ENCODE data around the gene MAGEL2.

Gene MAGEL2

GRCh38 chr15:23647421-23648370 is at the start of gene MAGEL2:
TSS of gene MAGEL2 (minus strand) at chr15:23647867. CDS start at chr15:23647742, 125 bp downstream.
- DNase-seq (ENCODE audit: low read depth in 4 of 4, low spot score in 1 of 4): no peak

- DNase-seq (ENCODE audit: low read depth in 4 of 4, low spot score in 1 of 4): no peak
Observed at GRCh38 chr15:23695282-23695681, 47.6 kb upstream of the MAGEL2 start.

- DNase-seq (ENCODE audit: low read depth in 4 of 4, low spot score in 1 of 4): no peak
Observed at GRCh38 chr15:23694592-23694991, 46.9 kb upstream of the MAGEL2 start.

GRCh38 chr15:23690450-23690852 is 42.8 kb upstream of the MAGEL2 start:
- no peak for DNase-seq (ENCODE audit: low read depth in 4 of 4, low spot score in 1 of 4)

GRCh38 chr15:23690015-23690414 is 42.3 kb upstream of the MAGEL2 start:
- no peak for DNase-seq (ENCODE audit: low read depth in 4 of 4, low spot score in 1 of 4)

GRCh38 chr15:23687143-23687470 is 39.4 kb upstream of the MAGEL2 start, which contains the start of gene NDN:
TSS of gene NDN (minus strand) at chr15:23687305. CDS start at chr15:23687217, 88 bp downstream.
- peak in 1 of 4 experiments; percentile 1 for DNase-seq (ENCODE audit: low read depth in 4 of 4, low spot score in 1 of 4)

- DNase-seq (ENCODE audit: low read depth in 4 of 4, low spot score in 1 of 4): no peak
Observed at GRCh38 chr15:23686466-23687142, 38.9 kb upstream of the MAGEL2 start.

- DNase-seq (ENCODE audit: low read depth in 4 of 4, low spot score in 1 of 4): no peak
Observed at GRCh38 chr15:23671481-23671880, 23.8 kb upstream of the MAGEL2 start.

- DNase-seq (ENCODE audit: low read depth in 4 of 4, low spot score in 1 of 4): no peak
Observed at GRCh38 chr15:23670970-23671369, 23.3 kb upstream of the MAGEL2 start.

- no peak for DNase-seq (ENCODE audit: low read depth in 4 of 4, low spot score in 1 of 4)
Observed at GRCh38 chr15:23663232-23663631, 15.6 kb upstream of the MAGEL2 start.

GRCh38 chr15:23648920-23649515 is 1.4 kb upstream of the MAGEL2 start:
- DNase-seq (ENCODE audit: low read depth in 4 of 4, low spot score in 1 of 4): peak in 1 of 4 experiments; percentile 6

GRCh38 chr15:23647001-23647295 is 719 bp downstream of the MAGEL2 start:
- DNase-seq (ENCODE audit: low read depth in 4 of 4, low spot score in 1 of 4): no peak

GRCh38 chr15:23646165-23647000 is 1.3 kb downstream of the MAGEL2 start:
- DNase-seq (ENCODE audit: low read depth in 4 of 4, low spot score in 1 of 4): no peak

- DNase-seq (ENCODE audit: low read depth in 4 of 4, low spot score in 1 of 4): no peak
Observed at GRCh38 chr15:23645371-23646164, 2.1 kb downstream of the MAGEL2 start.

- DNase-seq (ENCODE audit: low read depth in 4 of 4, low spot score in 1 of 4): no peak
Observed at GRCh38 chr15:23644829-23645228, 2.8 kb downstream of the MAGEL2 start.

- DNase-seq (ENCODE audit: low read depth in 4 of 4, low spot score in 1 of 4): peak; percentile 12 to 22 (median 22)
Observed at GRCh38 chr15:23642413-23643044, 5.1 kb downstream of the MAGEL2 start.

GRCh38 chr15:23634181-23634580 is 13.5 kb downstream of the MAGEL2 start:
- DNase-seq (ENCODE audit: low read depth in 4 of 4, low spot score in 1 of 4): no peak

- no peak for DNase-seq (ENCODE audit: low read depth in 4 of 4, low spot score in 1 of 4)
Observed at GRCh38 chr15:23629234-23629805, 18.3 kb downstream of the MAGEL2 start.

- no peak for DNase-seq (ENCODE audit: low read depth in 4 of 4, low spot score in 1 of 4)
Observed at GRCh38 chr15:23628612-23629233, 18.9 kb downstream of the MAGEL2 start.

Measured in stimulated activated CD4-positive, alpha-beta T cell treated with anti-CD3 and anti-CD28 coated beads, Interleukin-1b, Interleukin-23, amount 100 ng/mL, for 24 hours (primary cell).